Measurements from ENCODE around the gene SAFB2.

GRCh38 chr19:5666921-5667610 is 44.5 kb upstream of the SAFB2 start:
- TF ChIP-seq EZH2 (IDR thresholded peaks at IDR 0.05) (no peak), CTCF (IDR thresholded peaks at IDR 0.05 in 2 of 3, conservative IDR thresholded peaks at IDR 0.05 in 1 of 3; ENCODE audit: borderline replicate concordance in 1 of 3, insufficient read depth in 1 of 3, low read depth in 2 of 3, low read length in 2 of 3) (no peak), POLR2AphosphoS5 (IDR thresholded peaks at IDR 0.05; ENCODE audit: low read depth, low read length) (no peak), POLR2A (IDR thresholded peaks at IDR 0.05; ENCODE audit: borderline replicate concordance, extremely low read depth, insufficient read depth, insufficient read length) (no peak), ATF3 (IDR thresholded peaks at IDR 0.05) (no peak)
